ENCODE results near the gene ADGRG1.

The ADGRG1 gene

GRCh38 chr16:57658878-57659674, 30.6 kb downstream of the ADGRG1 start:
- Histone ChIP-seq H3K4me1 (ENCODE audit: insufficient read depth, low read length) (no peaks in the 10 kb centered on the region), H3K9me3 (ENCODE audit: low read length) (no peaks in the 10 kb centered on the region), H2AFZ (ENCODE audit: low read depth, low read length) (no peak overlapping the region), H3K36me3 (ENCODE audit: insufficient read depth, low read length) (peaks cover 64% of the 10 kb centered on the region), H3K4me3 (ENCODE audit: low read length) (no peak overlapping the region), H3K27me3 (ENCODE audit: insufficient read depth, low read length) (no peaks in the 10 kb centered on the region)

GRCh38 chr16:57660715-57661463, 32.5 kb downstream of the ADGRG1 start:
- Histone ChIP-seq H2AFZ (ENCODE audit: low read depth, low read length) (no peak overlapping the region), H3K4me3 (ENCODE audit: low read length) (no peak overlapping the region)

GRCh38 chr16:57661510-57661909, 33.1 kb downstream of the ADGRG1 start:
- Histone ChIP-seq H3K9me3 (ENCODE audit: low read length) (no peaks in the 10 kb centered on the region), H3K4me1 (ENCODE audit: insufficient read depth, low read length) (no peaks in the 10 kb centered on the region), H3K36me3 (ENCODE audit: insufficient read depth, low read length) (peaks cover 55% of the 10 kb centered on the region), H3K27me3 (ENCODE audit: insufficient read depth, low read length) (no peaks in the 10 kb centered on the region), H3K4me3 (ENCODE audit: low read length) (no peak overlapping the region), H2AFZ (ENCODE audit: low read depth, low read length) (no peak overlapping the region)

More at GRCh38 chr16:57660715-57661463, 32.5 kb downstream of the ADGRG1 start:
- Histone ChIP-seq H3K9me3 (ENCODE audit: low read length) (no peaks in the 10 kb centered on the region), H3K36me3 (ENCODE audit: insufficient read depth, low read length) (peaks cover 60% of the 10 kb centered on the region), H3K4me1 (ENCODE audit: insufficient read depth, low read length) (no peaks in the 10 kb centered on the region), H3K27me3 (ENCODE audit: insufficient read depth, low read length) (no peaks in the 10 kb centered on the region)

- Histone ChIP-seq H3K9me3 (ENCODE audit: low read length) (no peaks in the 10 kb centered on the region), H3K36me3 (ENCODE audit: insufficient read depth, low read length) (peaks cover 54% of the 10 kb centered on the region), H3K4me3 (ENCODE audit: low read length) (no peak overlapping the region), H3K4me1 (ENCODE audit: insufficient read depth, low read length) (no peaks in the 10 kb centered on the region), H2AFZ (ENCODE audit: low read depth, low read length) (no peak overlapping the region), H3K27me3 (ENCODE audit: insufficient read depth, low read length) (no peaks in the 10 kb centered on the region)
Observed at GRCh38 chr16:57661936-57662906, 33.8 kb downstream of the ADGRG1 start.

- no peaks in the 10 kb centered on the region for H3K4me1 ChIP-seq (ENCODE audit: insufficient read depth, low read length)
- no peak overlapping the region for H3K4me3 ChIP-seq (ENCODE audit: low read length)
- no peaks in the 10 kb centered on the region for H3K9me3 ChIP-seq (ENCODE audit: low read length)
- H3K27me3 ChIP-seq (ENCODE audit: insufficient read depth, low read length) = no peaks in the 10 kb centered on the region
- no peak overlapping the region for H2AFZ ChIP-seq (ENCODE audit: low read depth, low read length)
- H3K36me3 ChIP-seq (ENCODE audit: insufficient read depth, low read length) = peaks cover 48% of the 10 kb centered on the region
Observed at GRCh38 chr16:57663436-57663835, 35.0 kb downstream of the ADGRG1 start.

- peaks cover 42% of the 10 kb centered on the region for H3K36me3 ChIP-seq (ENCODE audit: insufficient read depth, low read length)
Observed at GRCh38 chr16:57663917-57664661, 35.7 kb downstream of the ADGRG1 start.

GRCh38 chr16:57664662-57665025, 36.2 kb downstream of the ADGRG1 start:
- no peaks in the 10 kb centered on the region for H3K9me3 ChIP-seq (ENCODE audit: low read length)
- H2AFZ ChIP-seq (ENCODE audit: low read depth, low read length) = no peak overlapping the region
- H3K36me3 ChIP-seq (ENCODE audit: insufficient read depth, low read length) = peaks cover 38% of the 10 kb centered on the region
- H3K4me1 ChIP-seq (ENCODE audit: insufficient read depth, low read length) = no peaks in the 10 kb centered on the region
- H3K4me3 ChIP-seq (ENCODE audit: low read length) = no peak overlapping the region
- no peaks in the 10 kb centered on the region for H3K27me3 ChIP-seq (ENCODE audit: insufficient read depth, low read length)

More at GRCh38 chr16:57663917-57664661, 35.7 kb downstream of the ADGRG1 start:
- Histone ChIP-seq H3K4me3 (ENCODE audit: low read length) (no peak overlapping the region), H3K4me1 (ENCODE audit: insufficient read depth, low read length) (no peaks in the 10 kb centered on the region), H3K9me3 (ENCODE audit: low read length) (no peaks in the 10 kb centered on the region), H2AFZ (ENCODE audit: low read depth, low read length) (no peak overlapping the region), H3K27me3 (ENCODE audit: insufficient read depth, low read length) (no peaks in the 10 kb centered on the region)

GRCh38 chr16:57665541-57665940, 37.1 kb downstream of the ADGRG1 start:
- H3K4me1 ChIP-seq (ENCODE audit: insufficient read depth, low read length) = no peaks in the 10 kb centered on the region
- H3K36me3 ChIP-seq (ENCODE audit: insufficient read depth, low read length) = peaks cover 36% of the 10 kb centered on the region
- H3K4me3 ChIP-seq (ENCODE audit: low read length) = no peak overlapping the region
- no peaks in the 10 kb centered on the region for H3K9me3 ChIP-seq (ENCODE audit: low read length)
- H2AFZ ChIP-seq (ENCODE audit: low read depth, low read length) = no peak overlapping the region
- H3K27me3 ChIP-seq (ENCODE audit: insufficient read depth, low read length) = no peaks in the 10 kb centered on the region

- Histone ChIP-seq H3K4me3 (ENCODE audit: low read length) (no peak overlapping the region), H3K4me1 (ENCODE audit: insufficient read depth, low read length) (no peaks in the 10 kb centered on the region), H3K27me3 (ENCODE audit: insufficient read depth, low read length) (no peaks in the 10 kb centered on the region), H3K36me3 (ENCODE audit: insufficient read depth, low read length) (peaks cover 29% of the 10 kb centered on the region), H3K9me3 (ENCODE audit: low read length) (no peaks in the 10 kb centered on the region), H2AFZ (ENCODE audit: low read depth, low read length) (no peak overlapping the region)
Observed at GRCh38 chr16:57666353-57667047, 38.1 kb downstream of the ADGRG1 start.

- peaks cover 24% of the 10 kb centered on the region for H3K36me3 ChIP-seq (ENCODE audit: insufficient read depth, low read length)
- no peaks in the 10 kb centered on the region for H3K4me1 ChIP-seq (ENCODE audit: insufficient read depth, low read length)
- H3K4me3 ChIP-seq (ENCODE audit: low read length) = no peak overlapping the region
- H2AFZ ChIP-seq (ENCODE audit: low read depth, low read length) = no peak overlapping the region
- H3K9me3 ChIP-seq (ENCODE audit: low read length) = no peaks in the 10 kb centered on the region
- no peaks in the 10 kb centered on the region for H3K27me3 ChIP-seq (ENCODE audit: insufficient read depth, low read length)
Observed at GRCh38 chr16:57667048-57667525, 38.7 kb downstream of the ADGRG1 start.

GRCh38 chr16:57667526-57668262, 39.3 kb downstream of the ADGRG1 start:
- H3K9me3 ChIP-seq (ENCODE audit: low read length) = no peaks in the 10 kb centered on the region
- no peak overlapping the region for H2AFZ ChIP-seq (ENCODE audit: low read depth, low read length)
- H3K36me3 ChIP-seq (ENCODE audit: insufficient read depth, low read length) = peaks cover 18% of the 10 kb centered on the region
- no peaks in the 10 kb centered on the region for H3K27me3 ChIP-seq (ENCODE audit: insufficient read depth, low read length)
- H3K4me1 ChIP-seq (ENCODE audit: insufficient read depth, low read length) = no peaks in the 10 kb centered on the region
- H3K4me3 ChIP-seq (ENCODE audit: low read length) = no peak overlapping the region

All from neuron (in vitro differentiated cells).